Fibroblast of villous mesenchyme (primary cell): Measurements from ENCODE around the gene VOPP1. TPM values are rescaled to one million over a fixed set of nuclear protein-coding genes. Genes with fewer than 3 reads are reported as not detected.

Experiments used
- DNase-seq: peaks from one replicate; pipeline ENCODE4 v3.0.0-alpha.2; 2010; ENCODE audit warnings: low read depth
- H3K4me3 ChIP-seq: 2 replicates; pipeline ENCODE4 v1.5.1; 2011; ENCODE audit warnings: low read depth, mild to moderate bottlenecking, low read length
- CTCF ChIP-seq: IDR thresholded peaks from 2 replicates; pipeline ENCODE4 v1.5.1; 2012; ENCODE audit warnings: low read depth, mild to moderate bottlenecking, low read length; ENCODE audit not compliant: insufficient read depth
- total RNA-seq: library from RNA; depleted of rRNA; stranded (reverse); fragments of >200 nt; gene quantifications from 2 replicates; pipeline ENCODE4 v1.2.3, GENCODE V29; 2012

The VOPP1 gene
- total RNA-seq, 1 donor, result 81.2 TPM

GRCh38 chr7:55504093-55504859, 68.0 kb downstream of the VOPP1 start:
- no peak for DNase-seq
- no peak overlapping the region for H3K4me3 ChIP-seq
- no peak for TF ChIP-seq CTCF

DNA sequence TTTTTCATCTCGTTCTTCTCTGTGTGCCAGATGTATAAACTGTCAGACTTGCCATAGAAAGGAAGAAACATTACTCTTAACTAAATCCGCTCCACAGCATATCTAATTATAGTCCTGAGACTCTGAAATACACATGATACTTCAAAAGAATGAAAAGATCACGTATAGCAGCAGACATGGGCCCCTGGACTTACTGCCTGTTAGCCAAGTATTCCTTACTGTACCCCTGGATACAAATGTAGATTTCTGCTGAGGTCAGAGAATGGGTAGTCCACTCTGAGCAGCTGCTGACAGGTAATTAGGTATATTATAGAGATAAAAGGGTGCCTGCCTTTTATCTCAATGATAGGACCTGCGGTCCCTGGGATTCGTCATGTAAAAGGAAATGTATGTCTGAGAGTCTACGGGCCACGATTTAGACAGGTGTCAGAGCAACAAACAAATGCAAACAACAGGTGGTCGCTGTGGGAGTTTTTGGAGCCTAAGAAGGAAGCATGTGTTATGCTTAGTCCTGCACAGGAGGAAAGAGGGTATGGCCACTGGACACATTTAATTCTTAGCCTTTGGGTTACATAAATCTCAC, 69.4 kb downstream of the VOPP1 start:
- TF ChIP-seq CTCF, result no peak
- no peak overlapping the region for H3K4me3 ChIP-seq
- DNase-seq, result no peak

GRCh38 chr7:55502124-55502857, 70.0 kb downstream of the VOPP1 start:
- H3K4me3 ChIP-seq, result no peak overlapping the region
- no peak for TF ChIP-seq CTCF

DNA sequence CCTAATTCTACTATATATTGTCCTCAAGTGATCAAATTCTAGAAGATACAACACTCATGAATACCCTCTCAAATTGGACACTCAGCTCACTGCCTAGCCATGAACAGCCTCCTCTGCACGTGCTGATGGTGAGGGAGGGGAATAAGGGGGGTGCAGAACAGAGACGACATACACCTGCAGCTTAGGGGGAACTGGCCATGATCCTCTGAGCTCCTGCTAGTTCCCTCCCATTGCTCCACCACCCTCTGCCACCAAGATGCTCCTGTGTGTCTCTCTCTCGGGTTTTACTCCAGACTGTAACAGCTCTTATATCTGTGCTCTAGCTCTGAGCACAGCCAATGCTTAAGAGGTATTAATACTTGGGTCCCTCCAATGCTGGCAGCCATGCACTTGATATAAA, 70.7 kb downstream of the VOPP1 start:
- no peak overlapping the region for H3K4me3 ChIP-seq
- DNase-seq, result no peak
- no peak for TF ChIP-seq CTCF

More at GRCh38 chr7:55502124-55502857, 70.0 kb downstream of the VOPP1 start:
- no peak for DNase-seq

- DNase-seq, result peak; percentile 31
- TF ChIP-seq CTCF, result no peak
- H3K4me3 ChIP-seq, result no peak overlapping the region
Measured at GRCh38 chr7:55500117-55500756, 72.1 kb downstream of the VOPP1 start.

DNA sequence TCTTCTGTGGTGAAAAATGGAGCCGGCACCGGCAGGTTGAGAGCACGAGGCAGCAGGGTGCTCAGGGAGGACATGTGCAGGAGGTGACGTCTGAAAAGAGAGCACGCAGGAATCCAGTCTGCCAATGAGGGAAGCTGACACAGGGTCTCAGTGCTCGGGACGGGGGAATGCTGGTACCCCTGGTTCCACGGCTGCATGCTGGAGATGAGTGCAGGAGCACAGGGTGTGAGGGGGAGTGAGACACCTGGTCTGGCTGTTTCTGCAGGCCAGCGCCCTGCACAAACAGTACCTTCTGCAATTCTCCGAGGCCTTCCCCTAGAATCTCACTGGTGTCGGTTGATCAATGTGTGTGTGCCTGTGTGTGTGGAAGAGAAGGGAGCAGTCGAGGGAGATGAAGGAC, 72.7 kb downstream of the VOPP1 start:
- DNase-seq, result no peak
- H3K4me3 ChIP-seq, result no peak overlapping the region
- no peak for TF ChIP-seq CTCF
